Esophagus squamous epithelium (tissue), 5 donors: ENCODE results near the gene NUP205. TPM values are rescaled to one million over a fixed set of nuclear protein-coding genes. Genes with fewer than 3 reads are reported as not detected.

Experiments
- DNase-seq: peaks from one replicate; lab custom pipeline; 2025; lab: John Stamatoyannopoulos, UW
- H3K27ac ChIP-seq, 4 donors: fragments of 200-600 bp; sonication (generic); one replicate each; pipeline ENCODE4 v1.5.1; 2016 to 2019; ENCODE audit warnings: mild to moderate bottlenecking in 1 of 4
- H3K27me3 ChIP-seq, 4 donors: fragments of 200-600 bp; sonication (generic); 1 replicate in 3 of 4; 2 replicates in 1 of 4; pipeline versions ENCODE4 v1.5.1 to v1.6.0; 2017 to 2021; ENCODE audit warnings: antibody characterized with exemption in 1 of 4
- H3K36me3 ChIP-seq, 3 donors: fragments of 200-600 bp; sonication (generic); one replicate each; pipeline ENCODE4 v1.5.1; 2016 to 2019
- H3K4me1 ChIP-seq, 3 donors: fragments of 200-600 bp; sonication (generic); one replicate each; pipeline ENCODE4 v1.5.1; 2017 to 2019
- H3K4me3 ChIP-seq, 4 donors: fragments of 200-600 bp; sonication (generic); 1 replicate in 3 of 4; 2 replicates in 1 of 4; pipeline ENCODE4 v1.5.1; 2016 to 2019; ENCODE audit warnings: mild to moderate bottlenecking in 2 of 4, moderate library complexity in 1 of 4
- H3K9me3 ChIP-seq, 3 donors: fragments of 200-600 bp; sonication (generic); one replicate each; pipeline ENCODE4 v1.5.1; 2016 to 2019
- POLR2A ChIP-seq, 4 donors: fragments of 450-650 bp; IDR thresholded peaks; one replicate each; pipeline ENCODE4 v1.6.1; 2017; ENCODE audit warnings: antibody characterized with exemption in 4 of 4, mild to moderate bottlenecking in 4 of 4, moderate library complexity in 3 of 4
- whole genome bisulfite sequencing, 2 donors: methylation state at CpG; one replicate each; pipeline ENCODE4 v1.1.5; 2018; 5-methylcytosine and 5-hydroxymethylcytosine counted together
- intact Hi-C: fragments of 100-400 bp; cut with DNase I; formaldehyde crosslinking; loops from one replicate; pipeline ENCODE4 v1.15.0; 2022
- total RNA-seq, 4 donors: library from RNA; depleted of rRNA; stranded (reverse); fragments of >200 nt; gene quantifications; one replicate each; pipeline ENCODE4 v1.1.0, GENCODE V29; 2016
- TF ChIP-seq, protein P1 (sequence below), 6 experiments: fragments of 450-650 bp in 4 of 6; fragments of 200-600 bp in 2 of 6; sonication (generic) in 2 of 6; IDR thresholded peaks; one replicate each; pipeline ENCODE4 v1.5.1; 2016 to 2019; ENCODE audit warnings: antibody characterized with exemption in 6 of 6, mild to moderate bottlenecking in 4 of 6, moderate library complexity in 4 of 6
- donor health status: DM: yes; HTN: yes; CAD: no.

The NUP205 gene
- total RNA-seq, 4 donors from 2014 or later: 33.8 to 60.5 (median 48.1) TPM

DNA sequence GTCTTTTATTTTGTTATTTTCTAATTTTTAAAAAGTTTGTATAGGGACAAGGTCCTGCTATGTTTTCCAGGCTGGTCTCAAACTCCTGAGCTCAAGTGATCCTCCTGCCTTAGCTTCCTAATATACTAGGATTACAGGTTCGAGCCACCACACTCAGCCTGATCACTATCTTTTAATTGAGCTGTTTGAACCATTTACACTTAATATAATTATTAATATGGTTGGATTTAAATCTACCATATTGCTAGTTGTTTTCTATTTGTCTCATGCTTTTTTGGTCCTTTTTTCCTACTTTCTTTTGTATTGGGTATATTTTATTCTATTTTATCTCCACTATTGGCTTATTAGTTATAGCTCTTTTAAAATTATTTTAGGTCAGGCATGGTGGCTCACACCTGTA, 34.6 kb upstream of the NUP205 start:
- Histone ChIP-seq H3K27me3 (no peaks in the 10 kb centered on the region), H3K4me3 (no peak overlapping the region), H3K4me1 (peaks cover 0 to 19% (median 10%) of the 10 kb centered on the region in 3 donors), H3K36me3 (no peaks in the 10 kb centered on the region), H3K27ac (no peak overlapping the region), H3K9me3 (no peaks in the 10 kb centered on the region)
- TF ChIP-seq, protein P1, sequence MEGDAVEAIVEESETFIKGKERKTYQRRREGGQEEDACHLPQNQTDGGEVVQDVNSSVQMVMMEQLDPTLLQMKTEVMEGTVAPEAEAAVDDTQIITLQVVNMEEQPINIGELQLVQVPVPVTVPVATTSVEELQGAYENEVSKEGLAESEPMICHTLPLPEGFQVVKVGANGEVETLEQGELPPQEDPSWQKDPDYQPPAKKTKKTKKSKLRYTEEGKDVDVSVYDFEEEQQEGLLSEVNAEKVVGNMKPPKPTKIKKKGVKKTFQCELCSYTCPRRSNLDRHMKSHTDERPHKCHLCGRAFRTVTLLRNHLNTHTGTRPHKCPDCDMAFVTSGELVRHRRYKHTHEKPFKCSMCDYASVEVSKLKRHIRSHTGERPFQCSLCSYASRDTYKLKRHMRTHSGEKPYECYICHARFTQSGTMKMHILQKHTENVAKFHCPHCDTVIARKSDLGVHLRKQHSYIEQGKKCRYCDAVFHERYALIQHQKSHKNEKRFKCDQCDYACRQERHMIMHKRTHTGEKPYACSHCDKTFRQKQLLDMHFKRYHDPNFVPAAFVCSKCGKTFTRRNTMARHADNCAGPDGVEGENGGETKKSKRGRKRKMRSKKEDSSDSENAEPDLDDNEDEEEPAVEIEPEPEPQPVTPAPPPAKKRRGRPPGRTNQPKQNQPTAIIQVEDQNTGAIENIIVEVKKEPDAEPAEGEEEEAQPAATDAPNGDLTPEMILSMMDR (IDR thresholded peaks at IDR 0.05): no peak
- TF ChIP-seq POLR2A (IDR thresholded peaks at IDR 0.05): no peak
- intact Hi-C loops: no loop called here
- 84 to 100% methylated on average over 1 of the region's 1 CpG for WGBS, 2 donors
- no peak for DNase-seq

DNA sequence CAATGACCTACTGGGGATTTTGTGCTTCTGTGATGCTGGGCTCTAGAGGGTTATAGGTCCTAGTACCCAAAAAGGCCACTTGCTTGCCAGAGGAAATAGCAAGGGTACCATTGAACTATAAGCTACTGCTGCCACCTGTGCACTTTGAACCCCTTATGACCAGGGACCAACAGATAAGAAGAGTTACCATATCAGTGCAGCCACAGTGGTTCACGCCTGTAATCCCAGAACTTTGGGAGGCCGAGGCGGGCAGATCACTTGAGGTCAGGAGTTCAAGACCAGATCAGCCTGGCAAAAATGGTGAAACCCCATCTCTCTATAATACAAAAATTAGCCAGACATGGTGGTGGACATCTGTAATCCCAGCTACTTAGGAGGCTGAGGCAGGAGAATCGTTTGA, 32.3 kb upstream of the NUP205 start:
- DNase-seq: no peak
- no peaks in the 10 kb centered on the region for H3K9me3 ChIP-seq
- no peaks in the 10 kb centered on the region for H3K4me1 ChIP-seq
- H3K4me3 ChIP-seq: no peak overlapping the region
- no peaks in the 10 kb centered on the region for H3K27me3 ChIP-seq
- no peaks in the 10 kb centered on the region for H3K36me3 ChIP-seq
- intact Hi-C loops: no loop called here
- no peak overlapping the region for H3K27ac ChIP-seq
- TF ChIP-seq, protein P1 (IDR thresholded peaks at IDR 0.05): no peak
- 83 to 86% methylated on average over 2 to 4 of the region's 4 CpGs for WGBS, 2 donors

- no peaks in the 10 kb centered on the region for H3K4me1 ChIP-seq
- DNase-seq: no peak
- no peak overlapping the region for H3K27ac ChIP-seq
- no peaks in the 10 kb centered on the region for H3K9me3 ChIP-seq
- TF ChIP-seq, protein P1 (IDR thresholded peaks at IDR 0.05): no peak
- no peak for TF ChIP-seq POLR2A (IDR thresholded peaks at IDR 0.05)
- 86 to 96% methylated on average over 3 of the region's 3 CpGs for WGBS, 2 donors
- H3K27me3 ChIP-seq: no peaks in the 10 kb centered on the region
- no peak overlapping the region for H3K4me3 ChIP-seq
- intact Hi-C loops: no loop called here
- no peaks in the 10 kb centered on the region for H3K36me3 ChIP-seq
Observed at GRCh38 chr7:135527025-135527424, 30.7 kb upstream of the NUP205 start.

DNA sequence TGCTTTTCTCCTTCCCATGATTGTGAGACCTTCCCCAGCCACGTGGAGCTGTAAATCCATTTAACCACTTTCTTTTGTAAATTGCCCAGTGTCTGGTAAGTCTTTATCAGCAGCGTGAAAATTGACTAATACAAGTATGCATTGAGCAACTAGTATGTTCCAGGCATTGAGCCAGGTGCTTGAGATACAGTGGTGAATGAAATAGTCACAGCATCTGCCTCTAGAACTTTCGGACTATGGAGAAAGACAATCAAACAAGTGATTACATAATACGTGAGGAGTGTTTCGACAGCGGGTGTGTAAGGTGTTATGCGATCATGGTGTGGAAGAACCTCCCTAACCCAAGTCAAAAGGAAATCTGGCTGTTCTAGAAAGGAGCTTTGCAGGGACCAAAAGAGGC, 21.6 kb upstream of the NUP205 start:
- Histone ChIP-seq H3K4me3 (no peak overlapping the region), H3K4me1 (no peaks in the 10 kb centered on the region), H3K9me3 (no peaks in the 10 kb centered on the region), H3K27me3 (peaks cover 0 to 6% (median 0%) of the 10 kb centered on the region in 4 donors), H3K36me3 (no peaks in the 10 kb centered on the region), H3K27ac (no peak overlapping the region)
- intact Hi-C loops: no loop called here
- 20 to 60% methylated on average over 7 of the region's 7 CpGs for WGBS, 2 donors
- TF ChIP-seq POLR2A (IDR thresholded peaks at IDR 0.05): no peak
- TF ChIP-seq, protein P1 (IDR thresholded peaks at IDR 0.05): no peak
- no peak for DNase-seq

DNA sequence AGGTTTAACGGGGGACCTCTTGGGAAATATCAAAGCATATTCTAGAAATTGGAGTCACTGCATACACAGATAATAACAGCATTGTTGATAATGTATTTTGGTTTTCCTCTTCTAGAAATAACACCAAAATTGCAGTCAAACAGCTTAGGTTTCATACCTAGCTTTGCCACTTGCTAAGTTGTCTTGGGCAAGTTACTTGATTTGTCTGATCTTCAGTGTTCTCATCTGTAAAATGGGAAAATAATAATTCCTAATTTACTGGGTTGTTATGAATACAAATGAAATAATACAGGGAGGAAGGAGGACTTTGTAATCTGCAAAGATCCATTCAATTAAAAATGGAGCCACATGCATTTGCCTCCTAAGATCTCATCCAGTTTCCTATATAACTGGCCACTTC, 20.3 kb upstream of the NUP205 start:
- Histone ChIP-seq H3K36me3 (no peaks in the 10 kb centered on the region), H3K9me3 (no peaks in the 10 kb centered on the region), H3K4me1 (no peaks in the 10 kb centered on the region), H3K27me3 (peaks cover 0 to 6% (median 0%) of the 10 kb centered on the region in 4 donors), H3K27ac (no peak overlapping the region), H3K4me3 (no peak overlapping the region)
- TF ChIP-seq POLR2A (IDR thresholded peaks at IDR 0.05): no peak
- TF ChIP-seq, protein P1 (IDR thresholded peaks at IDR 0.05): no peak
- DNase-seq: no peak
- 83 to 100% methylated on average over 1 of the region's 1 CpG for WGBS, 2 donors
- intact Hi-C loops: no loop called here
